Measurements from ENCODE around the gene EXOC3L4. TPM values are rescaled to one million over a fixed set of nuclear protein-coding genes. Genes with fewer than 3 reads are reported as not detected.
A peak's percentile ranks its signal among the peaks of the same experiment; 100 is the strongest.

Gene EXOC3L4
- total RNA-seq, 1 experiment from 2014 or later = 1.7 TPM

GRCh38 chr14:103064436-103064835, 30.1 kb upstream of the EXOC3L4 start:
- H3K9me2 ChIP-seq (ENCODE audit: insufficient read depth) = no peaks in the 10 kb centered on the region
- H3F3A ChIP-seq (ENCODE audit: insufficient read depth, low read depth) = peaks cover 70% of the 10 kb centered on the region
- TF ChIP-seq EZH2 (IDR thresholded peaks at IDR 0.05; ENCODE audit: low read depth) = no peak
- TF ChIP-seq CTCF (conservative IDR thresholded peaks at IDR 0.05) = no peak
- ChIA-PET CTCF (no interaction called here), POLR2A (ENCODE audit: unreplicated experiment) (no interaction called here)
- H3K4me3 ChIP-seq = no peak overlapping the region
- intact Hi-C loops (cut with micrococcal nuclease; ENCODE audit: unreplicated experiment) = no loop called here
- peaks cover 16% of the 10 kb centered on the region for H3K79me2 ChIP-seq (ENCODE audit: low read depth)
- no peak overlapping the region for H2AFZ ChIP-seq
- BruUV-seq (replicated peaks) = no TSS peak
- H3K36me3 ChIP-seq (ENCODE audit: low read depth) = peaks cover 6% of the 10 kb centered on the region; the same call in 1 of the 2 replicates
- H3K4me2 ChIP-seq = no peak overlapping the region
- H4K20me1 ChIP-seq (ENCODE audit: insufficient read depth) = no peaks in the 10 kb centered on the region
- H3K27ac ChIP-seq = no peak overlapping the region
- no peaks in the 10 kb centered on the region for H3K27me3 ChIP-seq (ENCODE audit: insufficient read depth, low read depth)
- DNase-seq = peak in 1 of 2 experiments; percentile 73
- peaks cover 54% of the 10 kb centered on the region for H3K4me1 ChIP-seq (replicated peaks; ENCODE audit: insufficient read depth)
- H3K9me3 ChIP-seq (ENCODE audit: insufficient read depth, low read depth) = no peaks in the 10 kb centered on the region

GRCh38 chr14:103064978-103065377, 29.5 kb upstream of the EXOC3L4 start:
- Histone ChIP-seq H3F3A (ENCODE audit: insufficient read depth, low read depth) (peaks cover 70% of the 10 kb centered on the region), H3K9me3 (ENCODE audit: insufficient read depth, low read depth) (no peaks in the 10 kb centered on the region), H3K9me2 (ENCODE audit: insufficient read depth) (no peaks in the 10 kb centered on the region), H4K20me1 (ENCODE audit: insufficient read depth) (no peaks in the 10 kb centered on the region), H3K79me2 (ENCODE audit: low read depth) (peaks cover 10% of the 10 kb centered on the region), H2AFZ (no peak overlapping the region), H3K4me3 (no peak overlapping the region), H3K4me2 (no peak overlapping the region), H3K27me3 (ENCODE audit: insufficient read depth, low read depth) (no peaks in the 10 kb centered on the region), H3K27ac (peak overlapping the region; percentile 12; the same call in 1 of the 2 replicates), H3K36me3 (ENCODE audit: low read depth) (peaks cover 6% of the 10 kb centered on the region; the same call in 1 of the 2 replicates), H3K4me1 (replicated peaks; ENCODE audit: insufficient read depth) (peaks cover 49% of the 10 kb centered on the region)
- no peak for TF ChIP-seq EZH2 (IDR thresholded peaks at IDR 0.05; ENCODE audit: low read depth)
- TF ChIP-seq CTCF (conservative IDR thresholded peaks at IDR 0.05) = no peak
- no peak for DNase-seq
- BruUV-seq (replicated peaks) = no TSS peak
- POLR2A ChIA-PET (ENCODE audit: unreplicated experiment) = no interaction called here
- CTCF ChIA-PET = no interaction called here
- intact Hi-C loops (cut with micrococcal nuclease; ENCODE audit: unreplicated experiment) = loop anchor here (5.0 kb wide), 1 partner anchor 538 kb away; no protein-coding TSS in a partner anchor

GRCh38 chr14:103065861-103066260, 28.7 kb upstream of the EXOC3L4 start:
- Histone ChIP-seq H3K9me2 (ENCODE audit: insufficient read depth) (no peaks in the 10 kb centered on the region), H3K9me3 (ENCODE audit: insufficient read depth, low read depth) (no peaks in the 10 kb centered on the region), H4K20me1 (ENCODE audit: insufficient read depth) (no peaks in the 10 kb centered on the region), H3F3A (ENCODE audit: insufficient read depth, low read depth) (peaks cover 69% of the 10 kb centered on the region), H3K4me1 (replicated peaks; ENCODE audit: insufficient read depth) (peaks cover 45% of the 10 kb centered on the region), H2AFZ (no peak overlapping the region), H3K79me2 (ENCODE audit: low read depth) (peaks cover 2% of the 10 kb centered on the region; the same call in 1 of the 2 replicates), H3K27me3 (ENCODE audit: insufficient read depth, low read depth) (no peaks in the 10 kb centered on the region), H3K27ac (peak overlapping the region; percentile 94), H3K4me2 (no peak overlapping the region), H3K4me3 (no peak overlapping the region), H3K36me3 (ENCODE audit: low read depth) (no peaks in the 10 kb centered on the region)
- POLR2A ChIA-PET (ENCODE audit: unreplicated experiment) = interaction anchor here (0.7 kb wide), 1 partner anchor 436 kb away, joined by 3 read pairs; no protein-coding TSS in a partner anchor
- no peak for DNase-seq
- no TSS peak for BruUV-seq (replicated peaks)
- CTCF ChIA-PET = interaction anchor here (0.5 to 0.6 kb wide), 2 partner anchors 123 to 334 kb away, joined by 3 to 4 read pairs; no protein-coding TSS in a partner anchor
- no peak for TF ChIP-seq CTCF (conservative IDR thresholded peaks at IDR 0.05)
- no peak for TF ChIP-seq EZH2 (IDR thresholded peaks at IDR 0.05; ENCODE audit: low read depth)
- intact Hi-C loops (cut with micrococcal nuclease; ENCODE audit: unreplicated experiment) = loop anchor here (2.0 to 5.0 kb wide), 2 partner anchors 39 to 539 kb away; no protein-coding TSS in a partner anchor
